SW480 (cell line): ENCODE results near the gene SLC7A6.
A peak's percentile ranks its signal among the peaks of the same experiment; 100 is the strongest.

Experiments
- DNase-seq: peaks from one replicate; pipeline ENCODE4 v3.0.0-alpha.2; 2016; ENCODE audit warnings: low spot score

The SLC7A6 gene

GRCh38 chr16:68264128-68265077 lies at the start of gene SLC7A6:
SLC7A6 (plus strand) TSS chr16:68264526; CDS start chr16:68274727, 10,201 bp downstream.
- DNase-seq, result peak; percentile 86

- no peak for DNase-seq
These were observed 49.6 kb upstream of the SLC7A6 start for GRCh38 chr16:68214726-68215125.

GRCh38 chr16:68215302-68215701 lies 49.0 kb upstream of the SLC7A6 start:
- DNase-seq, result no peak

- no peak for DNase-seq
These were observed 48.1 kb upstream of the SLC7A6 start for GRCh38 chr16:68216240-68216639.

GRCh38 chr16:68217506-68217905 lies 46.8 kb upstream of the SLC7A6 start:
- DNase-seq, result no peak

GRCh38 chr16:68219725-68220351 lies 44.5 kb upstream of the SLC7A6 start:
- DNase-seq, result no peak

- no peak for DNase-seq
These were observed 41.3 kb upstream of the SLC7A6 start for GRCh38 chr16:68223072-68223471.

GRCh38 chr16:68226116-68226515 lies 38.2 kb upstream of the SLC7A6 start:
- DNase-seq, result no peak

- no peak for DNase-seq
These were observed 37.0 kb upstream of the SLC7A6 start for GRCh38 chr16:68227183-68227793.

GRCh38 chr16:68227850-68228553 lies 36.3 kb upstream of the SLC7A6 start:
- DNase-seq, result no peak

GRCh38 chr16:68228652-68229051 lies 35.7 kb upstream of the SLC7A6 start:
- no peak for DNase-seq

- DNase-seq, result peak; percentile 43
These were observed 34.7 kb upstream of the SLC7A6 start for GRCh38 chr16:68229431-68230175.

- DNase-seq, result no peak
These were observed 34.2 kb upstream of the SLC7A6 start for GRCh38 chr16:68230176-68230571.

GRCh38 chr16:68230956-68231355 lies 33.4 kb upstream of the SLC7A6 start:
- DNase-seq, result no peak

- DNase-seq, result no peak
These were observed 32.8 kb upstream of the SLC7A6 start for GRCh38 chr16:68231384-68232136.

- DNase-seq, result no peak
These were observed 32.0 kb upstream of the SLC7A6 start for GRCh38 chr16:68232335-68232734.

GRCh38 chr16:68233085-68233834 lies 31.1 kb upstream of the SLC7A6 start:
- DNase-seq, result no peak

GRCh38 chr16:68233835-68234187 lies 30.5 kb upstream of the SLC7A6 start:
- DNase-seq, result no peak

- DNase-seq, result peak; percentile 15
These were observed 29.9 kb upstream of the SLC7A6 start for GRCh38 chr16:68234188-68235107.
